ENCODE data around the gene NBPF3. TPM values are rescaled to one million over a fixed set of nuclear protein-coding genes. Genes with fewer than 3 reads are reported as not detected.

NBPF3 gene
- total RNA-seq (2014; rRNA removed; shearing (Covaris generic)) = not detected in 2 replicates
- total RNA-seq (2022) = 0.89 and 1.0 TPM in 2 replicates
- percentile 25 among the genes with signal in this experiment for Bru-seq, nascent RNA
- BruChase-seq, experiment 1, labeled RNA remaining after a 6-hour chase = percentile 22 among the genes with signal in this experiment
- percentile 29 among the genes with signal in this experiment for BruChase-seq, experiment 2, labeled RNA remaining after a 2-hour chase
- long read RNA-seq, partial matches to known transcripts = 0 of 2 reads
- long read RNA-seq, other reads (novel, unspliced or antisense) = 1 of 2 reads

- CTCF ChIA-PET (ENCODE audit: unreplicated experiment) = no interaction called here
- POLR2A ChIA-PET = no interaction called here
Measured at GRCh38 chr1:21439721-21440629, at the start of gene NBPF3. TSS of gene NBPF3 (plus strand) at chr1:21440137. CDS start at chr1:21445087, 4,950 bp downstream.

DNA sequence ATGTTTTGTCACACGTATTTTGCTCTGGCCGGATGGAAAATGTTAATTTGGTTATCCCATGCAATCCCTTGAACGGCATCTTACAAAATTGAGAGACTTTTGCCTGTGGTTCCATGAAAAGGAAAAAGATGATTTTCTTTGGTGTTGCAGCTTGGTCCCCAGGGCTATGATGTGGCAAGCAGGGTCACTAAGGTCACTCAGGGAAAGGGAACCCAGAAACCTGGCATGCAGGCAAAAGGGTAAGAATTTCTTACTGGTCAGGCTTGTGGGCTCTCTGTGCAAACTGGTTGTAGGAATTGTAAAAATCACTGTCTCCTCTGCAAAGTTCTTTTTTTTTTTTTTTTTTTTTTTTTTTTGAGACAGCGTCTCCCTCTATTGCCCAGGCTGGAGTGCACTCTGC, 48.4 kb upstream of the NBPF3 start:
- ChIA-PET CTCF (ENCODE audit: unreplicated experiment) (no interaction called here), POLR2A (no interaction called here)
- intact Hi-C loops (cut with micrococcal nuclease; ENCODE audit: unreplicated experiment) = no loop called here
- H3K9me3 ChIP-seq (ENCODE audit: low read length) = no peaks in the 10 kb centered on the region
- H3K79me2 ChIP-seq (ENCODE audit: insufficient read depth, low read depth, low read length) = no peaks in the 10 kb centered on the region
- no peak overlapping the region for H2AFZ ChIP-seq (ENCODE audit: low read length)
- no TSS peak for BruUV-seq (replicated peaks)
- no peak overlapping the region for H3K4me3 ChIP-seq (ENCODE audit: low read depth, low read length, poor library complexity, severe bottlenecking)
- no peak overlapping the region for H3K4me2 ChIP-seq (ENCODE audit: low read length)
- no peaks in the 10 kb centered on the region for H4K20me1 ChIP-seq (ENCODE audit: insufficient read depth, low read length)
- no peak for DNase-seq (ENCODE audit: low spot score)
- no peaks in the 10 kb centered on the region for H3K36me3 ChIP-seq (ENCODE audit: insufficient read depth, low read length)
- no peak overlapping the region for H3K27ac ChIP-seq (ENCODE audit: low read depth, low read length, poor library complexity, severe bottlenecking)
- H3K4me1 ChIP-seq (ENCODE audit: insufficient read depth, low read length, poor library complexity, severe bottlenecking) = peaks cover 3% of the 10 kb centered on the region
- H3K9me2 ChIP-seq (ENCODE audit: insufficient read depth, low read length) = no peaks in the 10 kb centered on the region
- TF ChIP-seq, protein P1, sequence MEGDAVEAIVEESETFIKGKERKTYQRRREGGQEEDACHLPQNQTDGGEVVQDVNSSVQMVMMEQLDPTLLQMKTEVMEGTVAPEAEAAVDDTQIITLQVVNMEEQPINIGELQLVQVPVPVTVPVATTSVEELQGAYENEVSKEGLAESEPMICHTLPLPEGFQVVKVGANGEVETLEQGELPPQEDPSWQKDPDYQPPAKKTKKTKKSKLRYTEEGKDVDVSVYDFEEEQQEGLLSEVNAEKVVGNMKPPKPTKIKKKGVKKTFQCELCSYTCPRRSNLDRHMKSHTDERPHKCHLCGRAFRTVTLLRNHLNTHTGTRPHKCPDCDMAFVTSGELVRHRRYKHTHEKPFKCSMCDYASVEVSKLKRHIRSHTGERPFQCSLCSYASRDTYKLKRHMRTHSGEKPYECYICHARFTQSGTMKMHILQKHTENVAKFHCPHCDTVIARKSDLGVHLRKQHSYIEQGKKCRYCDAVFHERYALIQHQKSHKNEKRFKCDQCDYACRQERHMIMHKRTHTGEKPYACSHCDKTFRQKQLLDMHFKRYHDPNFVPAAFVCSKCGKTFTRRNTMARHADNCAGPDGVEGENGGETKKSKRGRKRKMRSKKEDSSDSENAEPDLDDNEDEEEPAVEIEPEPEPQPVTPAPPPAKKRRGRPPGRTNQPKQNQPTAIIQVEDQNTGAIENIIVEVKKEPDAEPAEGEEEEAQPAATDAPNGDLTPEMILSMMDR (conservative IDR thresholded peaks at IDR 0.05; ENCODE audit: low read length) = no peak
- no peak for TF ChIP-seq EZH2phosphoT487 (IDR thresholded peaks at IDR 0.05; ENCODE audit: borderline replicate concordance, low read depth, low read length)

More at GRCh38 chr1:21439721-21440629, at the start of gene NBPF3:
- no peaks in the 10 kb centered on the region for H3K9me2 ChIP-seq (ENCODE audit: insufficient read depth, low read length)
- H3K4me3 ChIP-seq (ENCODE audit: low read depth, low read length, poor library complexity, severe bottlenecking) = no peak within 1 kb of the TSS
- H4K20me1 ChIP-seq (ENCODE audit: insufficient read depth, low read length) = no peaks in the 10 kb centered on the region
- no peak for DNase-seq (ENCODE audit: low spot score)
- no peaks in the 10 kb centered on the region for H3K79me2 ChIP-seq (ENCODE audit: insufficient read depth, low read depth, low read length)
- H3K4me1 ChIP-seq (ENCODE audit: insufficient read depth, low read length, poor library complexity, severe bottlenecking) = no peaks in the 10 kb centered on the region
- H2AFZ ChIP-seq (ENCODE audit: low read length) = no peak within 1 kb of the TSS
- no TSS peak for BruUV-seq (replicated peaks)
- TF ChIP-seq, protein P1 (conservative IDR thresholded peaks at IDR 0.05; ENCODE audit: low read length) = no peak
- no peak for TF ChIP-seq EZH2phosphoT487 (IDR thresholded peaks at IDR 0.05; ENCODE audit: borderline replicate concordance, low read depth, low read length)
- H3K27ac ChIP-seq (ENCODE audit: low read depth, low read length, poor library complexity, severe bottlenecking) = no peak within 1 kb of the TSS
- intact Hi-C loops (cut with micrococcal nuclease; ENCODE audit: unreplicated experiment) = no loop called here
- no peaks in the 10 kb centered on the region for H3K9me3 ChIP-seq (ENCODE audit: low read length)
- H3K36me3 ChIP-seq (ENCODE audit: insufficient read depth, low read length) = no peaks in the 10 kb centered on the region
- H3K4me2 ChIP-seq (ENCODE audit: low read length) = peak within 1 kb of the TSS; percentile 23; the same call in 1 of the 2 replicates

Measured in OCI-LY7 (cell line).